MM.1S (cell line): ENCODE measurements around the gene CD248.

ENCODE experiments used
- DNase-seq: peaks from one replicate; pipeline ENCODE4 v3.0.0-alpha.2; 2015
- H2AFZ ChIP-seq: fragments of 300-600 bp; sonication (generic); 2 replicates; pipeline ENCODE4 v1.6.0; 2016; ENCODE audit warnings: antibody characterized with exemption, low read length
- H3F3A ChIP-seq: fragments of 300-600 bp; sonication (generic); 2 replicates; pipeline ENCODE4 v1.6.1; 2016; ENCODE audit warnings: mild to moderate bottlenecking, antibody characterized with exemption, low read length, moderate library complexity, mixed read lengths; ENCODE audit not compliant: insufficient read depth
- H3K27ac ChIP-seq: fragments of 300-600 bp; sonication (generic); 2 replicates; pipeline ENCODE4 v1.5.1; 2016; ENCODE audit warnings: mild to moderate bottlenecking, low read length
- H3K27me3 ChIP-seq: fragments of 300-600 bp; sonication (generic); replicated peaks from 2 replicates; pipeline ENCODE4 v1.6.0; 2016; ENCODE audit warnings: low read length; ENCODE audit not compliant: insufficient read depth
- H3K36me3 ChIP-seq: fragments of 300-600 bp; sonication (generic); replicated peaks from 2 replicates; pipeline ENCODE4 v1.6.1; 2016; ENCODE audit warnings: mild to moderate bottlenecking, low read length, mixed read lengths; ENCODE audit not compliant: insufficient read depth
- H3K4me1 ChIP-seq: fragments of 300-600 bp; sonication (generic); 2 replicates; pipeline ENCODE4 v1.6.1; 2016; ENCODE audit warnings: low read length, mixed read lengths
- H3K4me2 ChIP-seq: fragments of 300-600 bp; sonication (generic); 2 replicates; pipeline ENCODE4 v1.6.0; 2016; ENCODE audit warnings: low read depth, low read length
- H3K4me3 ChIP-seq: fragments of 300-600 bp; sonication (generic); 2 replicates; pipeline ENCODE4 v1.5.1; 2016; ENCODE audit warnings: low read length, mixed read lengths
- H3K79me2 ChIP-seq: fragments of 300-600 bp; sonication (generic); 2 replicates; pipeline ENCODE4 v1.6.1; 2016; ENCODE audit warnings: mixed run types, low read length, mixed read lengths
- H3K9ac ChIP-seq: fragments of 300-600 bp; sonication (generic); 2 replicates; pipeline ENCODE4 v1.6.1; 2016; ENCODE audit warnings: low read length, mixed read lengths
- H3K9me2 ChIP-seq: fragments of 300-600 bp; sonication (generic); replicated peaks from 2 replicates; pipeline ENCODE4 v1.6.1; 2016; ENCODE audit warnings: mild to moderate bottlenecking, low read length, mixed read lengths; ENCODE audit not compliant: insufficient read depth
- H3K9me3 ChIP-seq: fragments of 300-600 bp; sonication (generic); replicated peaks from 2 replicates; pipeline ENCODE4 v1.6.1; 2016; ENCODE audit warnings: mild to moderate bottlenecking, low read length, mixed read lengths; ENCODE audit not compliant: insufficient read depth
- H4K20me1 ChIP-seq: fragments of 300-600 bp; sonication (generic); 2 replicates; pipeline ENCODE4 v1.6.1; 2016; ENCODE audit warnings: mild to moderate bottlenecking, low read length, moderate library complexity, mixed read lengths; ENCODE audit not compliant: insufficient read depth
- CTCF ChIP-seq: fragments of 300-600 bp; sonication (generic); IDR thresholded peaks from 2 replicates; pipeline ENCODE4 v1.5.1; 2016; ENCODE audit warnings: antibody characterized with exemption, low read length, mixed read lengths
- EZH2 ChIP-seq: fragments of 300-600 bp; sonication (generic); optimal IDR thresholded peaks from 2 replicates; pipeline ENCODE3; 2017; ENCODE audit warnings: low read depth, mild to moderate bottlenecking, antibody characterized with exemption, low read length, mixed read lengths
- EZH2phosphoT487 ChIP-seq: fragments of 300-600 bp; sonication (generic); IDR thresholded peaks from 2 replicates; pipeline ENCODE4 v1.6.1; 2018; ENCODE audit warnings: antibody characterized with exemption, low read length

The CD248 gene

GRCh38 chr11:66326261-66327111, 9.6 kb upstream of the CD248 start:
- DNase-seq = no peak
- H2AFZ ChIP-seq = no peak overlapping the region
- no peaks in the 10 kb centered on the region for H3K9me3 ChIP-seq
- TF ChIP-seq EZH2 (no peak), CTCF (no peak), EZH2phosphoT487 (no peak)
- no peak overlapping the region for H3K9ac ChIP-seq
- H3K36me3 ChIP-seq = no peaks in the 10 kb centered on the region
- peaks cover 34% of the 10 kb centered on the region for H3K27me3 ChIP-seq
- H3F3A ChIP-seq = no peaks in the 10 kb centered on the region
- H3K4me3 ChIP-seq = no peak overlapping the region
- no peak overlapping the region for H3K4me2 ChIP-seq
- H3K4me1 ChIP-seq = no peaks in the 10 kb centered on the region
- no peaks in the 10 kb centered on the region for H3K79me2 ChIP-seq
- no peaks in the 10 kb centered on the region for H4K20me1 ChIP-seq
- no peak overlapping the region for H3K27ac ChIP-seq
- H3K9me2 ChIP-seq = no peaks in the 10 kb centered on the region

GRCh38 chr11:66325263-66325671, 8.4 kb upstream of the CD248 start:
- no peak overlapping the region for H3K4me3 ChIP-seq
- no peaks in the 10 kb centered on the region for H3K9me3 ChIP-seq
- no peak for DNase-seq
- H3K79me2 ChIP-seq = no peaks in the 10 kb centered on the region
- no peaks in the 10 kb centered on the region for H3K4me1 ChIP-seq
- no peak overlapping the region for H2AFZ ChIP-seq
- no peak for TF ChIP-seq CTCF
- TF ChIP-seq EZH2 = no peak
- TF ChIP-seq EZH2phosphoT487 = no peak
- no peaks in the 10 kb centered on the region for H4K20me1 ChIP-seq
- H3K36me3 ChIP-seq = no peaks in the 10 kb centered on the region
- H3K27ac ChIP-seq = no peak overlapping the region
- no peaks in the 10 kb centered on the region for H3F3A ChIP-seq
- no peak overlapping the region for H3K4me2 ChIP-seq
- peaks cover 23% of the 10 kb centered on the region for H3K27me3 ChIP-seq
- no peak overlapping the region for H3K9ac ChIP-seq
- no peaks in the 10 kb centered on the region for H3K9me2 ChIP-seq

DNA sequence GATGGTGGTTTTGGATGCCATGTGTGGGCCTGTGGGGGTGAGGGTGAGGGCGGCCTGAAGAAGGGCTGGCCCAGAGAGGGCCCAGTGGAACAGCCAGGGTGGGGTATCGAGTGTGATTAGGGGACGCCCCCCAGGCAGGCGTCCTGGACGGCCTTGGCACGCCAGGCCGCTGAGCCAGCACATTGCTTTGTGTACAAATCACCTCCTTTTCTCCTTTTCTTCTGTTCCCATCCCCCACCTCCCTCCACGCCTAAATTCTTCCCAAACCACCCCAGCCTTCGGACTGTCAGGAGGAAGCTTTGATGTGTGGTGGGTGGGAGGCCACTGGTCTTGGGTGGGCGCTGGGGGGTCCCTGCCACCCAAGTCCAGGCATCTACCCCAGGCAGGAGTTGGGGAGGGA, 7.8 kb upstream of the CD248 start:
- TF ChIP-seq EZH2 (no peak), EZH2phosphoT487 (no peak), CTCF (no peak)
- no peaks in the 10 kb centered on the region for H3F3A ChIP-seq
- H3K27ac ChIP-seq = no peak overlapping the region
- H4K20me1 ChIP-seq = no peaks in the 10 kb centered on the region
- no peaks in the 10 kb centered on the region for H3K9me3 ChIP-seq
- H3K27me3 ChIP-seq = peaks cover 19% of the 10 kb centered on the region
- H3K36me3 ChIP-seq = no peaks in the 10 kb centered on the region
- no peaks in the 10 kb centered on the region for H3K4me1 ChIP-seq
- H3K9me2 ChIP-seq = no peaks in the 10 kb centered on the region
- H3K4me2 ChIP-seq = no peak overlapping the region
- DNase-seq = no peak
- H3K4me3 ChIP-seq = no peak overlapping the region
- no peak overlapping the region for H3K9ac ChIP-seq
- H3K79me2 ChIP-seq = no peaks in the 10 kb centered on the region
- H2AFZ ChIP-seq = no peak overlapping the region
